CD14-positive monocyte (primary cell): ENCODE data around the gene MYO5C. TPM values are rescaled to one million over a fixed set of nuclear protein-coding genes. Genes with fewer than 3 reads are reported as not detected.

Experiments used
- DNase-seq, 3 donors: peaks; one replicate each; pipeline ENCODE4 v3.0.0-alpha.2; 2011 to 2022
- H2AFZ ChIP-seq: 2 replicates; pipeline ENCODE4 v1.6.0; 2012; ENCODE audit warnings: mild to moderate bottlenecking, low read depth, low read length, inconsistent platforms; ENCODE audit not compliant: insufficient read depth, poor library complexity, severe bottlenecking
- H3K27ac ChIP-seq, 2 donors: 1 replicate in 1 of 2; 2 replicates in 1 of 2; pipeline ENCODE4 v1.5.1; 2012 to 2013; ENCODE audit warnings: low read length in 2 of 2, control low read depth in 1 of 2, inconsistent platforms in 1 of 2, low read depth in 1 of 2, mild to moderate bottlenecking in 1 of 2
- H3K27me3 ChIP-seq, 2 donors: one replicate each; pipeline versions ENCODE4 v1.6.0 to v1.6.1; 2011 to 2013; ENCODE audit warnings: low read length in 2 of 2; ENCODE audit not compliant: control insufficient read depth in 2 of 2, insufficient read depth in 2 of 2
- H3K36me3 ChIP-seq, 2 donors: replicated peaks in 1 of 2; 1 replicate in 1 of 2; 2 replicates in 1 of 2; pipeline versions ENCODE4 v1.5.1 to v1.6.1; 2012 to 2013; ENCODE audit warnings: low read length in 2 of 2, control low read depth in 1 of 2, inconsistent platforms in 1 of 2, mild to moderate bottlenecking in 1 of 2; ENCODE audit not compliant: insufficient read depth in 2 of 2, control insufficient read depth in 1 of 2
- H3K4me1 ChIP-seq, 2 donors: 1 replicate in 1 of 2; 2 replicates in 1 of 2; pipeline versions ENCODE4 v1.5.1 to v1.6.1; 2012 to 2013; ENCODE audit warnings: low read length in 2 of 2, control low read depth in 1 of 2, inconsistent platforms in 1 of 2, mild to moderate bottlenecking in 1 of 2, moderate library complexity in 1 of 2; ENCODE audit not compliant: insufficient read depth in 2 of 2, control insufficient read depth in 1 of 2
- H3K4me2 ChIP-seq: replicated peaks from 2 replicates; pipeline ENCODE3; 2012; ENCODE audit warnings: low read length, moderate library complexity, mild to moderate bottlenecking; ENCODE audit not compliant: poor library complexity, severe bottlenecking; ENCODE audit errors: extremely low read depth
- H3K4me3 ChIP-seq, 3 experiments: fragments of 200-600 bp in 1 of 3; sonication (generic) in 1 of 3; replicated peaks in 1 of 3; 1 replicate in 2 of 3; 2 replicates in 1 of 3; pipeline ENCODE4 v1.5.1; 2011 to 2013; ENCODE audit warnings: low read length in 3 of 3, mild to moderate bottlenecking in 3 of 3, control low read depth in 2 of 3, low read depth in 2 of 3, inconsistent platforms in 1 of 3, moderate library complexity in 1 of 3
- H3K79me2 ChIP-seq: 2 replicates; pipeline ENCODE4 v1.6.0; 2012; ENCODE audit warnings: mild to moderate bottlenecking, control low read depth, inconsistent platforms, low read length, moderate library complexity; ENCODE audit not compliant: insufficient read depth
- H3K9ac ChIP-seq: 2 replicates; pipeline ENCODE4 v1.6.0; 2017; ENCODE audit warnings: low read length, mild to moderate bottlenecking; ENCODE audit not compliant: insufficient read depth, poor library complexity, severe bottlenecking
- H3K9me3 ChIP-seq, 2 donors: replicated peaks in 1 of 2; 1 replicate in 1 of 2; 2 replicates in 1 of 2; pipeline versions ENCODE4 v1.5.1 to v1.6.1; 2012 to 2013; ENCODE audit warnings: low read length in 2 of 2, control low read depth in 1 of 2; ENCODE audit not compliant: control insufficient read depth in 1 of 2, insufficient read depth in 1 of 2
- H4K20me1 ChIP-seq: 2 replicates; pipeline ENCODE4 v1.6.0; 2012; ENCODE audit warnings: mild to moderate bottlenecking, low read length, control low read depth, moderate library complexity; ENCODE audit not compliant: insufficient read depth
- H3K27ac Mint-ChIP-seq, 7 donors: one replicate each; pipeline ENCODE4 v1.8.0; 2020; ENCODE audit warnings: mild to moderate bottlenecking in 7 of 7, mixed read lengths in 7 of 7, moderate library complexity in 6 of 7, inconsistent platforms in 2 of 7
- H3K27me3 Mint-ChIP-seq, 3 donors: one replicate each; pipeline ENCODE4 v1.8.0; 2021 to 2022; ENCODE audit warnings: low read depth in 3 of 3, mild to moderate bottlenecking in 3 of 3, mixed read lengths in 3 of 3, moderate library complexity in 3 of 3, inconsistent platforms in 1 of 3
- H3K36me3 Mint-ChIP-seq, 2 donors: one replicate each; pipeline ENCODE4 v1.8.0; 2020; ENCODE audit warnings: mixed read lengths in 2 of 2, inconsistent platforms in 1 of 2, mild to moderate bottlenecking in 1 of 2
- H3K4me1 Mint-ChIP-seq: one replicate; pipeline ENCODE4 v1.8.0; 2020; ENCODE audit warnings: mild to moderate bottlenecking, mixed read lengths
- H3K4me3 Mint-ChIP-seq, 2 donors: one replicate each; pipeline ENCODE4 v1.8.0; 2020; ENCODE audit warnings: mild to moderate bottlenecking in 2 of 2, mixed read lengths in 2 of 2, moderate library complexity in 1 of 2
- H3K9me3 Mint-ChIP-seq, 7 donors: one replicate each; pipeline ENCODE4 v1.8.0; 2020 to 2022; ENCODE audit warnings: mixed read lengths in 7 of 7, mild to moderate bottlenecking in 6 of 7, moderate library complexity in 6 of 7, inconsistent platforms in 2 of 7
- WGBS: methylation state at CpG from one replicate; pipeline ENCODE4 v1.1.5; 2013; ENCODE audit warnings: missing lambda C conversion rate; ENCODE audit not compliant: insufficient coverage; 5-methylcytosine and 5-hydroxymethylcytosine counted together
- intact Hi-C, 2 donors: fragments of 100-400 bp; cut with micrococcal nuclease; formaldehyde crosslinking; loops; one replicate each; pipeline versions ENCODE4 v1.15.0 to v1.15.1; 2023
- polyA plus RNA-seq, 3 donors: library from polyadenylated mRNA; depleted of rRNA in 1 of 3; unstranded in 2 of 3; stranded (reverse) in 1 of 3; fragments of 300-500 nt in 2 of 3; fragments of >200 nt in 1 of 3; fragmentation: Illumina TruSeq in 2 of 3; gene quantifications; 1 replicate in 2 of 3; 2 replicates in 1 of 3; pipeline ENCODE4 v1.2.3, GENCODE V29; 2012 to 2021
- TF ChIP-seq, protein P1 (sequence below): fragments of 200-600 bp; IDR thresholded peaks from one replicate; pipeline ENCODE4 v1.8.0; 2022; ENCODE audit warnings: antibody characterized with exemption, mild to moderate bottlenecking

Gene MYO5C
- polyA plus RNA-seq, 3 donors = 0.20 TPM; not detected in 2

DNA sequence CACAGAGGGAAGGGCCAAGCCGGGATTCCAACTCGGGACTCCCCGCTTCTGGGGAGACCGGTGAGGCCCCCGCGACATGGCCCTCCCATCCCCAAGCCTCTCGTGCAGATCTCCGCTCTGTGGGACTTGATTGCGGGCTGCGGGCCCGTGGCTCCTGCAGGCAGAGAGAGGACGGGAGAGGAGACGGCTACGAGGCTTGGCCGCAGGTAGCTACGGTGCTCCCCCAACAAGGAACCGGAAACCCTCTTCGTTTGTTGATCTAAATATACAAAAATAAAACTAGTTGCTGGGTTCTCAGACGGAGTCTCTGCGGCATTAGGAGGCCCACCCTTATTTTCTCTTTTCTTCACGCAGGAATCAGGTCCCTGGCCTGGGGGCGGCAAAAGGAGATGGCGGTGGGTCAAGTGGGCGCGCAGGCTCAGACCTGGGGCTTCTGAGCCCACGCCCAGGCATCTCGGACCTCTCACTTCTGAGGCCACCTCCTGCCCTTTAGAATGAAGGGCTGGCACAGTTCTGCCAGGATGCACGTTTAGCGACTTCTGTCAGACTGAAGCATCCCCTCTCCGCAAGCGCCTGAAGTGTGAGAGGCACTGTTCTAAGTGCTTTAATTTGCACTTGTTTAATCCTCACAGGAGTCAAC is 115.3 kb downstream of the MYO5C start:
- H3K9me3 Mint-ChIP-seq = peaks cover 0 to 6% (median 3%) of the 10 kb centered on the region in 7 donors

More for the DNA sequence above, 115.3 kb downstream of the MYO5C start:
- 6% methylated on average over 17 of the region's 31 CpGs for WGBS
- Mint-ChIP-seq H3K4me1 (peaks cover 16% of the 10 kb centered on the region), H3K36me3 (peaks cover 0 to 5% of the 10 kb centered on the region in 2 donors), H3K27ac (peak overlapping the region in 3 of 7 donors; percentile 30 to 82 (median 53)), H3K27me3 (peaks cover 27 to 37% (median 30%) of the 10 kb centered on the region in 3 donors), H3K4me3 (peak overlapping the region; percentile 93)
- DNase-seq = no peak
- intact Hi-C loops = no loop called here
- no peaks in the 10 kb centered on the region for H3K36me3 ChIP-seq
- H2AFZ ChIP-seq = peak overlapping the region; percentile 98
- peaks cover 9 to 21% of the 10 kb centered on the region in 2 donors for H3K27me3 ChIP-seq
- no peaks in the 10 kb centered on the region for H4K20me1 ChIP-seq
- TF ChIP-seq, protein P1, sequence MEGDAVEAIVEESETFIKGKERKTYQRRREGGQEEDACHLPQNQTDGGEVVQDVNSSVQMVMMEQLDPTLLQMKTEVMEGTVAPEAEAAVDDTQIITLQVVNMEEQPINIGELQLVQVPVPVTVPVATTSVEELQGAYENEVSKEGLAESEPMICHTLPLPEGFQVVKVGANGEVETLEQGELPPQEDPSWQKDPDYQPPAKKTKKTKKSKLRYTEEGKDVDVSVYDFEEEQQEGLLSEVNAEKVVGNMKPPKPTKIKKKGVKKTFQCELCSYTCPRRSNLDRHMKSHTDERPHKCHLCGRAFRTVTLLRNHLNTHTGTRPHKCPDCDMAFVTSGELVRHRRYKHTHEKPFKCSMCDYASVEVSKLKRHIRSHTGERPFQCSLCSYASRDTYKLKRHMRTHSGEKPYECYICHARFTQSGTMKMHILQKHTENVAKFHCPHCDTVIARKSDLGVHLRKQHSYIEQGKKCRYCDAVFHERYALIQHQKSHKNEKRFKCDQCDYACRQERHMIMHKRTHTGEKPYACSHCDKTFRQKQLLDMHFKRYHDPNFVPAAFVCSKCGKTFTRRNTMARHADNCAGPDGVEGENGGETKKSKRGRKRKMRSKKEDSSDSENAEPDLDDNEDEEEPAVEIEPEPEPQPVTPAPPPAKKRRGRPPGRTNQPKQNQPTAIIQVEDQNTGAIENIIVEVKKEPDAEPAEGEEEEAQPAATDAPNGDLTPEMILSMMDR = no peak
- H3K27ac ChIP-seq = peak overlapping the region in 1 of 2 donors; percentile 56
- H3K4me1 ChIP-seq = peaks cover 12 to 21% of the 10 kb centered on the region in 2 donors
- peak overlapping the region; percentile 87 for H3K4me2 ChIP-seq
- H3K9me3 ChIP-seq = peaks cover 0 to 4% of the 10 kb centered on the region in 2 donors
- peak overlapping the region; percentile 66 for H3K9ac ChIP-seq
- peak overlapping the region; percentile 55 to 86 (median 63) for H3K4me3 ChIP-seq
- H3K79me2 ChIP-seq = peaks cover 3% of the 10 kb centered on the region
